ENCODE results near the gene GCNT2.

DNA sequence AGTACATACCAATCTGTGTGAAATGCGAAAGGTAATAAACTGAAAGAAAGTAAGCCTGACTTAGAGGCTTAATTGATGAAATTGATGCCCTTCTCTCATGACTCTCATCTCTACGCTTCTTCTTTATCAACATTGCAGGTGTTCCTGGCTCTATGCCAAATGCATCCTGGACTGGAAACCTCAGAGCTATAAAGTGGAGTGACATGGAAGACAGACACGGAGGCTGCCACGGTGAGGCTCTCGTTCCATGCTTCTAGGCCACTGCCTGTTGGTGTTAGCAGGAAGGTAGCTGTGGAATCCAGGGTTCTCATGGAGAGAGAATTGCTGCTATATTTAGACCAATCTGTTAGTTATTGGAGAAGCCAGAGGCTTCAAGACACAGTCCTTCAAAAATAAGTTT is 100.1 kb downstream of the GCNT2 start:
- TF ChIP-seq POLR2A (IDR thresholded peaks at IDR 0.05), result no peak
- TF ChIP-seq, protein P1, sequence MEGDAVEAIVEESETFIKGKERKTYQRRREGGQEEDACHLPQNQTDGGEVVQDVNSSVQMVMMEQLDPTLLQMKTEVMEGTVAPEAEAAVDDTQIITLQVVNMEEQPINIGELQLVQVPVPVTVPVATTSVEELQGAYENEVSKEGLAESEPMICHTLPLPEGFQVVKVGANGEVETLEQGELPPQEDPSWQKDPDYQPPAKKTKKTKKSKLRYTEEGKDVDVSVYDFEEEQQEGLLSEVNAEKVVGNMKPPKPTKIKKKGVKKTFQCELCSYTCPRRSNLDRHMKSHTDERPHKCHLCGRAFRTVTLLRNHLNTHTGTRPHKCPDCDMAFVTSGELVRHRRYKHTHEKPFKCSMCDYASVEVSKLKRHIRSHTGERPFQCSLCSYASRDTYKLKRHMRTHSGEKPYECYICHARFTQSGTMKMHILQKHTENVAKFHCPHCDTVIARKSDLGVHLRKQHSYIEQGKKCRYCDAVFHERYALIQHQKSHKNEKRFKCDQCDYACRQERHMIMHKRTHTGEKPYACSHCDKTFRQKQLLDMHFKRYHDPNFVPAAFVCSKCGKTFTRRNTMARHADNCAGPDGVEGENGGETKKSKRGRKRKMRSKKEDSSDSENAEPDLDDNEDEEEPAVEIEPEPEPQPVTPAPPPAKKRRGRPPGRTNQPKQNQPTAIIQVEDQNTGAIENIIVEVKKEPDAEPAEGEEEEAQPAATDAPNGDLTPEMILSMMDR (IDR thresholded peaks at IDR 0.05), result no peak
- TF ChIP-seq POLR2AphosphoS5 (IDR thresholded peaks at IDR 0.05; ENCODE audit: insufficient read depth in 1 of 2, low read depth in 1 of 2), result no peak
